HPDE6-E6E7 (cell line): ENCODE data around the gene ANO10.

ENCODE experiments used
- DNase-seq: peaks from one replicate; pipeline ENCODE4 v3.0.0; 2011; ENCODE audit warnings: missing footprints; ENCODE audit errors: extremely low spot score

The ANO10 gene

GRCh38 chr3:43317461-43318316 lies 304.1 kb downstream of the ANO10 start:
- DNase-seq, result no peak

- DNase-seq, result no peak
Observed at GRCh38 chr3:43316783-43317460, 304.9 kb downstream of the ANO10 start.
